DOHH2 (cell line): Measurements from ENCODE around the gene HS3ST4.

Source experiments
- EZH2phosphoT487 ChIP-seq: fragments of 200-600 bp; sonication (generic); IDR thresholded peaks from 2 replicates; pipeline ENCODE4 v1.6.1; 2017; ENCODE audit warnings: borderline replicate concordance, mild to moderate bottlenecking, antibody characterized with exemption, low read length, moderate library complexity, mixed read lengths
- TF ChIP-seq, protein P1 (sequence below): fragments of 200-600 bp; sonication (generic); IDR thresholded peaks from one replicate; pipeline ENCODE4 v1.5.1; 2014; ENCODE audit warnings: antibody characterized with exemption, mild to moderate bottlenecking, low read depth, low read length; ENCODE audit not compliant: poor library complexity, severe bottlenecking

DNA sequence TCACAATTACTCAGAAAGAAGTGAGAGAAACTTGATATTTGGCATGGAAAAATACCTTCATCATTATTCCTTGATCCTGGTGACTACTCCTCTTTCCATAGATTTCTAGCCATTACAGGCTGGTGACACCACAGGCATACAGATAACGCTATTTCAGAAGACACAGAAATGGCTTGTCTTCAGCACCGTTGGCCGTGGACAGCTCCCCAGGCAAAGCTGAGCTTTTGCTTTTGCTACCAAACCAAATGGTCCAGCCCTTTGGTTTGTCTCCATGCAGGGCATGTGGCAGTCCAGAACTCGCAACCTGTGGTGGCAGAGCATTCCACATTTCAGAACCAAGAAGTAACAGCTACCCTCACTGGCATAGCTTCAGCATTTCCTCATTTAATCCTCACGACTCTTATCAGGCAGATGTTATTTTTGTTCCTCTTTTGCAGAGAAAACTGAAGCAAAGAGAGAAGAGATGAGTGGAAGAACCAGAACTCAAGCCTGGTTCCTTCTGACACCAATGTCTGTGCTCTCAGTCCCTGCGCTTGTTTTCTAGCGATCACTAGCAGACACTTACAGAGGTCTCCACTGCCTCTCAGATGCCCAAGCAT is 55.5 kb downstream of the HS3ST4 start:
- TF ChIP-seq, protein P1, sequence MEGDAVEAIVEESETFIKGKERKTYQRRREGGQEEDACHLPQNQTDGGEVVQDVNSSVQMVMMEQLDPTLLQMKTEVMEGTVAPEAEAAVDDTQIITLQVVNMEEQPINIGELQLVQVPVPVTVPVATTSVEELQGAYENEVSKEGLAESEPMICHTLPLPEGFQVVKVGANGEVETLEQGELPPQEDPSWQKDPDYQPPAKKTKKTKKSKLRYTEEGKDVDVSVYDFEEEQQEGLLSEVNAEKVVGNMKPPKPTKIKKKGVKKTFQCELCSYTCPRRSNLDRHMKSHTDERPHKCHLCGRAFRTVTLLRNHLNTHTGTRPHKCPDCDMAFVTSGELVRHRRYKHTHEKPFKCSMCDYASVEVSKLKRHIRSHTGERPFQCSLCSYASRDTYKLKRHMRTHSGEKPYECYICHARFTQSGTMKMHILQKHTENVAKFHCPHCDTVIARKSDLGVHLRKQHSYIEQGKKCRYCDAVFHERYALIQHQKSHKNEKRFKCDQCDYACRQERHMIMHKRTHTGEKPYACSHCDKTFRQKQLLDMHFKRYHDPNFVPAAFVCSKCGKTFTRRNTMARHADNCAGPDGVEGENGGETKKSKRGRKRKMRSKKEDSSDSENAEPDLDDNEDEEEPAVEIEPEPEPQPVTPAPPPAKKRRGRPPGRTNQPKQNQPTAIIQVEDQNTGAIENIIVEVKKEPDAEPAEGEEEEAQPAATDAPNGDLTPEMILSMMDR: no peak
- TF ChIP-seq EZH2phosphoT487: no peak
